ENCODE data around the gene POGZ.
"Not testable (repeated sequence)": the region's sequence is repeated elsewhere in the genome, so short reads cannot be mapped to it uniquely, and the experiment has no call there.

Gene POGZ

GRCh38 chr1:151419819-151420218 is 39.5 kb downstream of the POGZ start:
- in situ Hi-C loops (cut with HindIII; ENCODE audit: low sequenced_read_pairs), result loop anchor here (10.0 kb wide), 1 partner anchor 305 kb away; the partner anchor contains the start of gene RIIAD1

GRCh38 chr1:151418081-151418480 is 41.2 kb downstream of the POGZ start:
- in situ Hi-C loops (cut with HindIII; ENCODE audit: low sequenced_read_pairs), result no loop called here

- in situ Hi-C loops (cut with HindIII; ENCODE audit: low sequenced_read_pairs), result no loop called here
Measured at GRCh38 chr1:151416231-151416630, 43.1 kb downstream of the POGZ start.

- in situ Hi-C loops (cut with HindIII; ENCODE audit: low sequenced_read_pairs), result no loop called here
Measured at GRCh38 chr1:151411884-151412283, 47.4 kb downstream of the POGZ start.

GRCh38 chr1:151408891-151409290 is 50.4 kb downstream of the POGZ start:
- in situ Hi-C loops (cut with HindIII; ENCODE audit: low sequenced_read_pairs), result loop anchor here (5.0 kb wide), 1 partner anchor 333 kb away; no protein-coding TSS in a partner anchor

- in situ Hi-C loops (cut with HindIII; ENCODE audit: low sequenced_read_pairs), result loop anchor here (5.0 kb wide), 1 partner anchor 335 kb away; no protein-coding TSS in a partner anchor
Measured at GRCh38 chr1:151407304-151407703, 52.0 kb downstream of the POGZ start.

GRCh38 chr1:151406176-151406575 is 53.1 kb downstream of the POGZ start:
- in situ Hi-C loops (cut with HindIII; ENCODE audit: low sequenced_read_pairs), result loop anchor here (5.0 kb wide), 1 partner anchor 336 kb away; no protein-coding TSS in a partner anchor

GRCh38 chr1:151405187-151405951 is 53.9 kb downstream of the POGZ start:
- in situ Hi-C loops (cut with HindIII; ENCODE audit: low sequenced_read_pairs), result loop anchor here (5.0 kb wide), 1 partner anchor 337 kb away; no protein-coding TSS in a partner anchor

- in situ Hi-C loops (cut with HindIII; ENCODE audit: low sequenced_read_pairs), result no loop called here
Measured at GRCh38 chr1:151403612-151404011, 55.7 kb downstream of the POGZ start.

GRCh38 chr1:151402764-151403163 is 56.5 kb downstream of the POGZ start:
- in situ Hi-C loops (cut with HindIII; ENCODE audit: low sequenced_read_pairs), result no loop called here

GRCh38 chr1:151401860-151402259 is 57.4 kb downstream of the POGZ start:
- in situ Hi-C loops (cut with HindIII; ENCODE audit: low sequenced_read_pairs), result no loop called here

GRCh38 chr1:151401125-151401788 is 58.0 kb downstream of the POGZ start:
- in situ Hi-C loops (cut with HindIII; ENCODE audit: low sequenced_read_pairs), result no loop called here

GRCh38 chr1:151399324-151400171 is 59.7 kb downstream of the POGZ start, which contains the start of gene PSMB4:
Gene PSMB4, plus strand, starts transcription at chr1:151399573. Its CDS starts 15 bp downstream, at chr1:151399588.
- in situ Hi-C loops (cut with HindIII; ENCODE audit: low sequenced_read_pairs), result no loop called here

GRCh38 chr1:151396265-151396664 is 63.0 kb downstream of the POGZ start:
- in situ Hi-C loops (cut with HindIII; ENCODE audit: low sequenced_read_pairs), result not testable (repeated sequence)

- in situ Hi-C loops (cut with HindIII; ENCODE audit: low sequenced_read_pairs), result no loop called here
Measured at GRCh38 chr1:151393583-151393982, 65.7 kb downstream of the POGZ start.

GRCh38 chr1:151391079-151391563 is 68.2 kb downstream of the POGZ start:
- in situ Hi-C loops (cut with HindIII; ENCODE audit: low sequenced_read_pairs), result no loop called here

GRCh38 chr1:151390221-151391078 is 68.8 kb downstream of the POGZ start:
- in situ Hi-C loops (cut with HindIII; ENCODE audit: low sequenced_read_pairs), result not testable (repeated sequence)

- in situ Hi-C loops (cut with HindIII; ENCODE audit: low sequenced_read_pairs), result no loop called here
Measured at GRCh38 chr1:151386002-151386401, 73.3 kb downstream of the POGZ start.

- in situ Hi-C loops (cut with HindIII; ENCODE audit: low sequenced_read_pairs), result no loop called here
Measured at GRCh38 chr1:151384584-151384983, 74.7 kb downstream of the POGZ start.

Data from DLD1 (cell line).